SK-N-MC (cell line): ENCODE data around the gene EXD3.

Experiments
- EZH2 ChIP-seq: fragments of 200-600 bp; sonication (generic); IDR thresholded peaks from one replicate; pipeline ENCODE4 v1.6.1; 2017; ENCODE audit warnings: antibody characterized with exemption
- FOXP2 ChIP-seq: optimal IDR thresholded peaks from 2 replicates; pipeline ENCODE3; 2011; ENCODE audit warnings: mild to moderate bottlenecking, moderate library complexity; ENCODE audit not compliant: insufficient read depth; ENCODE audit errors: extremely low read length, control extremely low read depth
- POLR2AphosphoS5 ChIP-seq: IDR thresholded peaks from 2 replicates; pipeline ENCODE4 v1.6.1; 2012; ENCODE audit warnings: mild to moderate bottlenecking, low read depth, low read length, borderline replicate concordance

GRCh38 chr9:137452761-137453642 lies 30.0 kb upstream of the EXD3 start:
- TF ChIP-seq EZH2 (no peak), POLR2AphosphoS5 (no peak), FOXP2 (no peak)
